HG03159 (cell line): ENCODE measurements around the gene MRPS9.

ENCODE experiments used
- ATAC-seq: cut with Tn5 transposase; IDR thresholded peaks from one replicate; pipeline ENCODE4 v1.9.1; 2021; ENCODE audit warnings: mild to moderate bottlenecking, moderate library complexity; ENCODE audit not compliant: unreplicated experiment

The MRPS9 gene

GRCh38 chr2:105037572-105038382, at the start of gene MRPS9:
MRPS9 (plus strand) TSS chr2:105038069; CDS start chr2:105038093, 24 bp downstream.
- ATAC-seq = peak; percentile 100

DNA sequence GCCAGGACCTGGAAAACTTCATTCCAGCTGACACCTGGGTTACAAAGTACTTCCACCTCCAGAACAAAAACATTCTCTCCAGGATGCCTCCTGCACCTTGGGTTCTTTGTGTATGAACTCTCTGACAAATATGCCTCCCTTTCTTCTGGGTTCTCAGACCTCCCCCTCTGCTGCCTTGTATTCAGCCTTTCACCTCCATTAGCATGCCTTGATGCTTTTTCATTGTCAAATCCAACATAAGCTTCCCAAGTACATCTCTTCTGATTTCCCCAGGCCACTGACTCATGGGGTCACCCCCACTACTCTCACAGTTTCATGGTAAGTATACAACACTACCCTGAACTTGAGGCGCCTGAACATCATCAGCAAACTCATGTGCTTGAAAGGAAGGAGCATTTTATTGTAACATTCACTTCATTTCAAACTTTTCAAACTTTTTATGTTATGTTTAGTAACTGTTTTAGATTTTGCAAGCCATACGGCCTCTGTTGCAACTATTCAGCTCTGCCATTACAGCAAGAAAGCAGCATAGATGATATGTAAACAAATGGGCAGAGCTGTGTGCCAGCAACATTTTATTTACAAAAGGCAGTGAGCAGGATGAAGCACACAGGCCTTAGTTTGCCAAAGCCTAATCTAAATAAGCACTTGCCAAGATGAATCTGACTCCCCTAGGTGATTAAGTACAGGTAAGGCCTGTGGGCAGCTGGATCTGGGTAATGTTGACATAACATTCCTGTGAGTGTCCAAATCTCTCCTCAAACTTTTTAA, 32.5 kb upstream of the MRPS9 start:
- ATAC-seq = no peak

GRCh38 chr2:105007367-105007766, 30.5 kb upstream of the MRPS9 start:
- ATAC-seq = no peak

DNA sequence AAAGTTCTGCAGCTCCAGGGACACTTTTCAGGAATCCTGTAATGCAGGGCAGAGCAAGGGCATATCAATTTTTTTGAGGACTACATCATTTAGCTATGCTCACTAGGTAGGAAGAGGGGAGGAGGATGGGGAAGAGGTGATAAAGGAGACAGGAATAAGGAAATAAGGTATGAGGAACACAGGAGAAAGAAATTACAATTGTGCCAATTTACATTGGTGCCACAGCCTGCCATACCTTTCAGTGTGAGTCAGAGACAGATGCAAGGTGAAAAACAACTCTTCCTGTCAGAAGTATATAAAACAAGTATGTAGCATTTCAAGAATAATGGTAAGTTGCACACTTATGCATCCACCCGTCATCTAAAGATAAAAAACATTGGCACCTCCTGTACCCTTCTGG, 5.4 kb upstream of the MRPS9 start:
- no peak for ATAC-seq

- no peak for ATAC-seq
These were observed 3.7 kb upstream of the MRPS9 start for GRCh38 chr2:105034170-105034569.

DNA sequence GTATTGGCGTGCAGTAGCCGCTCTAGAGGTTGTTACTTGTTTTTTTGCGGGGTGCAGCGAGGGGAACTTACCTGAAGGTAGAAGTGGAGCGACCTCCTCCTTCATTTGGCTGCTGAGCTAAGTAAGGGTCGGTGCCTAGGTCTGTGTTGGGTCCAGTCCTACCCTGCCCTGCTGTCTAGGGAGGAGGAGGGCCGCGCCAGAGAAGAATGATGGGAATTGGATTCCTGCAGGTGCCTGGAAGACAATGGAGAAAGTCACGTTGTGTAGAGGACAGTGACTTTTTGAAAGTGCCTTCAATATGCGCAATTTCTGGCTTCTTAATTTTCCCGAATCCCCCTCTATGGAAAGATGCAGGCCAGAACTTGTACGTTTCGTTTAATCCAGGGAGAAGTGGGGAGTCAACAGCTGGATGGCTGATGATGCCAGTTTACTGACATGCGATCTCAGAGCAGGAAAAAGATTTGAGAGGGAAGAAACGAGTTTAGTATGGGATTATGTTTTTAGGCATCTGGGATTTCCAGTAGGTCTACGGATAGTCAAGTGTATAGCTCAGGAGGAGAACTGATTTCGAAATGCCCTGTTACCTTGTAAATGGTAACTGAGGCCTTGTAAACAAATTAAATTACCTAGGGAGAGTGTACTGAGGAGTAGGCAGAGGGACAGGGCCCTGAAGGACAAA, 653 bp downstream of the MRPS9 start:
- no peak for ATAC-seq

DNA sequence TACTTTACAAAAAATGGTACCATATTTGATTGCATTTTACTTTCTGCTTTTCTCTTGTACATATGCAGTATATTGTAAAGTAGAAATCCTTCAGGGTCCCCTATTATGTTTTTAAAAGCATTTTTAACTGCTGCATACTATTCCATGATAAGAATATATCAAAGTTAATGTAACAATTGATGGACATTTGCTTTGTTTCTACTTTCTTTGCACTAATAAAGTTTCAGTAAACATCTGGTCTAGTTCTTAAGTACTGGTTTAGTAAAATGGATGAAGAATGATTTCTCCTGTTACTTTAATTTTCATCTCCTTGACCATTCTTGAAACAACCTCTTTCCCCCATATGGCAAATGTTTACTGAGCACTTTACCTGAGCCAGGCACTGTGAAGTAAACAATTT, 1.7 kb downstream of the MRPS9 start:
- ATAC-seq = no peak

- no peak for ATAC-seq
These were observed 4.3 kb downstream of the MRPS9 start for GRCh38 chr2:105042189-105042588.

GRCh38 chr2:105052773-105053172, 14.9 kb downstream of the MRPS9 start:
- no peak for ATAC-seq

- ATAC-seq = no peak
These were observed 17.7 kb downstream of the MRPS9 start for GRCh38 chr2:105055613-105056012.

DNA sequence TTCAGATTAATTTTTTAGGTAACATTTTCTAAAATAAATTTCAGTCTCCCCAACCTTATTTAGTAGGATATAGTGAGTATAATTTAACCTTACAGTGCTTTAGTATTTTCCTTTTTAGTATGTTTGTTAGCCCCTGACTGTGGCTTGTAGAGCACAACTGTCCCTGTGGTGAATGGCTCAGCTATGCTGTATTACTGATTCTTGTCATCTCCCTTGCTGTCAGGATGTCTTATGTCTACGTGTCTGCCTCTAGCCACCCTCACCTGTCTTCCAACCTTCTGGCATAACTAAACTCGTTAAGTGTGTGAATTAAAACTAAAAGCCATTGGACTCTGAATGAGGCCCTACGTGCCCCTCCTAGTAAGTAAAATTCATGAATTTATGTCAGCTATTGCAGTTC, 18.4 kb downstream of the MRPS9 start:
- ATAC-seq = no peak

GRCh38 chr2:105057005-105057404, 19.1 kb downstream of the MRPS9 start:
- ATAC-seq = no peak

DNA sequence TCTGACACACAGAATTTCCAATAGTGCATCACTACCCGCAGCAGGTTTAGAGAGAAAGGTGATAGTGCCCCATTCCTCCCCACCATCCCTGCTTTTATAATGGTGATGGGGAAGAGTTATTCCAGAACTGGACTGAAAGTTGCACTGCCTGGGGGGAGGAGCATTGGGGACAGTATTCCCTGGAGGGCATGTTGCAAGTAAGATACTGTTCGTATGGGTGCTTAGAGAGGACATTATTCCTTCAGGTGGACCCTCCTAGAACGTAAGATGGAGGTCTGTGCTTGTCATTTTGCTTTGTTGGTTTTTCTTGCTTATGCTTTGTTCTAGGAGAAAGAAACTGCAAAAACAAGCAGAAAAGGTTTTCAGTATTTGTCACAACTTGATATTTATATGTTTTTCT, 23.7 kb downstream of the MRPS9 start:
- ATAC-seq = no peak

GRCh38 chr2:105062158-105062557, 24.3 kb downstream of the MRPS9 start:
- no peak for ATAC-seq

GRCh38 chr2:105068387-105068786, 30.5 kb downstream of the MRPS9 start:
- ATAC-seq = no peak

DNA sequence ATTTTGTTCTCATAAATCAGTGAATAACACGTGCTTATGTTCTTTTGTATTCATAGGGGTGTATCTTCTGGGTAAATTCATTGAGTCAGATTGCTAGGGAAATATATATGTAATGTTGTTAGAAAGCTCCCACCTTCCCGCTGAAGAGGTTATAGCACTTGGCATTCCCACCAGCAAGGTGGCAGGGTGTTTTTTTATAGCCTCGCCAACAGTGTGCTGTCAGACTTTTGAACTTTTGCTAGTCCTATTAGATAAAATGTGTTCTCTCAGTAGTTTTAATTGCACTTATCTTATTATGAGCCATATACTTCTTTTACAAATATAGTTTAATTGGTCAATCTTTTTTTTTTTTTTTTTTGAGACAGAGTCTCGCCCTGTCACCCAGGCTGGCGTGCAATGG, 31.0 kb downstream of the MRPS9 start:
- ATAC-seq = no peak

DNA sequence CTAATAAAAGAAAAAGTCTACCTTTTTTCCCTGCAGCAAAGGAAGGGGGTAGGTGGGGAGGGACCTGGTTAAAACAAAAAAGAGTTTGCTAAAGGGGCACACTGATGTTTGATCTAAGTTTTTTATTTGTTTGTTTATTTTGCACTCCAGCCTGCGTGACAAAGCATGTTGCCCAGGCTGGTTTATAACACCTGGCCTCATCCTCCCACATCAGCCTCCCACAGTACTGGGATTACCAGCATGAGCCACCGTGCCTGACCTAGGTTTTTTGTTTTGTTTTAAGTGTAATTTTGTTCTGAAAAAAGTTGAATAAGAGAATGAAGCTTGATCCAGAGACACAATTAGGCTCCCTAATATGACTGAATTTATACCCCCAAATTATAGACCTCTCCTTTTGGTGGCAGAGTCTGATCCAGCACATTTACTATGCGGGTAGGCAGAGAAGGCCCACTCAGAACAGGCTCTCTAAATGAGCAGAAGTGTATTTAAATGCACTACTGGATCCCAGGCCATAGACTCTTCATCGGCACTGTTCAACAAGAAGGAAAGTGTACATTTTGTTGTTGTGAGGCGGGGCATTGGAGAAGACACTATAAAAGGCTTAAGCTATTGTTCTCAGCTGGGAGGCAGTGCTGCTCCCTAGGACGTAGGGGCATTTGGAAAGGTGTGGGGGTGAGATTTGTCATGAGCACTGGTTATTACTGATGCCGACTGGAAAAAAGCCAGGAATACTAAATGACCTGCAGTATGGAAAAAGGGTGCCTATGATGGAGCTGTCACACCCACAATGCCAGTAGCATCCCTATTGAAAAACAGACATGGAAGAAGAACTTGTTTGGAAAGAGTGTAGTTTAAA, 32.4 kb downstream of the MRPS9 start:
- ATAC-seq = no peak

GRCh38 chr2:105071379-105071778, 33.5 kb downstream of the MRPS9 start:
- no peak for ATAC-seq

DNA sequence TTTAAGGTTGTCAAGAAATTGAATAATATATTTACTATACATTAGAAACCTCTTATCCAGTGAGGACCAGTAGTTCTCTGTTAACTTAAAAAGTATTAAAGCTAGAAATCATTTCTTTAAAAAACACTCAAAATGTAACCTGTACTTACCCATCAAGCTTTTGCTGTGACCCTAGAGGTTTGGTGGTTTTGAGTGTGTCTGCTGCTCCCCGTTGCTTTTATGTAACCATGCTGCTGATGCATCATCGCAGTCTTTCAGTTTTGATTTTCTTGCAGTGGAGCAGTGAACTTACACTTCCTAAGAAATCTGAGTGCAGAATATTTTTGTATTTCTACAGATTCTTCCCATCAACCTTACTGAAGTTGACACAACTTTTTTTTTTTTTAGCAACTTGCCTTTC, 34.2 kb downstream of the MRPS9 start:
- peak; percentile 86 for ATAC-seq

- ATAC-seq = no peak
These were observed 35.7 kb downstream of the MRPS9 start for GRCh38 chr2:105073591-105073990.

- ATAC-seq = no peak
These were observed 38.3 kb downstream of the MRPS9 start for GRCh38 chr2:105076121-105076520.
